AG09309 (cell line): Measurements from ENCODE around the gene IGF2BP3.

Experiments
- DNase-seq: peaks from one replicate; pipeline ENCODE4 v3.0.0-alpha.2; 2010; ENCODE audit warnings: low read depth
- H3K4me3 ChIP-seq: 2 replicates; pipeline ENCODE4 v1.5.1; 2011; ENCODE audit warnings: mild to moderate bottlenecking, low read depth, low read length, moderate library complexity; ENCODE audit not compliant: control insufficient read depth
- TF ChIP-seq, protein P1 (sequence below): IDR thresholded peaks from 2 replicates; pipeline ENCODE4 v1.5.1; 2011; ENCODE audit warnings: mild to moderate bottlenecking, low read depth, low read length, inconsistent platforms; ENCODE audit not compliant: insufficient read depth, control insufficient read depth; ENCODE audit errors: missing control alignments

Gene IGF2BP3

DNA sequence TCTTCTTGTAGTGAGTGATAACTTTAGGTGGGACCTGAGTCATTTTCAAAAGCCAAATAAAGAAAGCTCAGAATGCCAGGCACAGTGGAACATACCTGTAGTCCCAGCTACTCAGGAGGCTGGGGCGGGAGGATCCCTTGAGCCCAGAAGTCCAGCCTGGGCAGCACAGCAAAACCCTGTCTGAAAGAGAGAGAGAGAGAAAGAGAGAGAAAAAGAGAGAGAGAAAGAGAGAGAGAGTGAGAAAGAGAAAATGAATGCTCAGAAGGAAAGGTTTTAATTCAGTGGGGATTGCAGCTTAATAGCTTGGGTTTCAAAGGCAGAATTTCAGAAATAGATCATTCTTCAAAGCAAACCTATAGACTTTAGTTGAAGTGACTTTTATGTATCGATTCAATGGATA, 198.0 kb downstream of the IGF2BP3 start:
- TF ChIP-seq, protein P1, sequence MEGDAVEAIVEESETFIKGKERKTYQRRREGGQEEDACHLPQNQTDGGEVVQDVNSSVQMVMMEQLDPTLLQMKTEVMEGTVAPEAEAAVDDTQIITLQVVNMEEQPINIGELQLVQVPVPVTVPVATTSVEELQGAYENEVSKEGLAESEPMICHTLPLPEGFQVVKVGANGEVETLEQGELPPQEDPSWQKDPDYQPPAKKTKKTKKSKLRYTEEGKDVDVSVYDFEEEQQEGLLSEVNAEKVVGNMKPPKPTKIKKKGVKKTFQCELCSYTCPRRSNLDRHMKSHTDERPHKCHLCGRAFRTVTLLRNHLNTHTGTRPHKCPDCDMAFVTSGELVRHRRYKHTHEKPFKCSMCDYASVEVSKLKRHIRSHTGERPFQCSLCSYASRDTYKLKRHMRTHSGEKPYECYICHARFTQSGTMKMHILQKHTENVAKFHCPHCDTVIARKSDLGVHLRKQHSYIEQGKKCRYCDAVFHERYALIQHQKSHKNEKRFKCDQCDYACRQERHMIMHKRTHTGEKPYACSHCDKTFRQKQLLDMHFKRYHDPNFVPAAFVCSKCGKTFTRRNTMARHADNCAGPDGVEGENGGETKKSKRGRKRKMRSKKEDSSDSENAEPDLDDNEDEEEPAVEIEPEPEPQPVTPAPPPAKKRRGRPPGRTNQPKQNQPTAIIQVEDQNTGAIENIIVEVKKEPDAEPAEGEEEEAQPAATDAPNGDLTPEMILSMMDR = no peak
- DNase-seq = no peak

DNA sequence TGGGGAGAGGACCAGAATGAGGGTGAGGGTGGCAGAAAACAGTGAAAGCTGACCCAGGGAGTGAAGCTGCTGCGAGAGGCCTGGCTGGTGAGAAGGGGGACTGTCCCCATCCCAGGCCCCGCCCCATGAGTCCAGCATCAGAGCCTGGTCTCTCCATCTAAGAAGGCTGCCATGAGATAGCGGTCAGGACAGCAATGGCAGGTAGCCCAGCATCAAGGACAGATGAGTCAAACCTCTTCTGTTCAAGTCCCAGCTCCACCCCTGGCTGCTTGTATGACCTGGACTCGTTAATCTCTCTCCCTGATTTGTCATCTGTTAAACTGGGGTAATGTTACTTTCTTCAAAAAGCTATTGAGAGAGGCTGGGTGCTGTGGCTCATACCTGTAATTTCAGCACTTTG, 201.5 kb downstream of the IGF2BP3 start:
- H3K4me3 ChIP-seq = no peak overlapping the region
- TF ChIP-seq, protein P1 = no peak
- DNase-seq = no peak

More for the DNA sequence above, 198.0 kb downstream of the IGF2BP3 start:
- no peak overlapping the region for H3K4me3 ChIP-seq

DNA sequence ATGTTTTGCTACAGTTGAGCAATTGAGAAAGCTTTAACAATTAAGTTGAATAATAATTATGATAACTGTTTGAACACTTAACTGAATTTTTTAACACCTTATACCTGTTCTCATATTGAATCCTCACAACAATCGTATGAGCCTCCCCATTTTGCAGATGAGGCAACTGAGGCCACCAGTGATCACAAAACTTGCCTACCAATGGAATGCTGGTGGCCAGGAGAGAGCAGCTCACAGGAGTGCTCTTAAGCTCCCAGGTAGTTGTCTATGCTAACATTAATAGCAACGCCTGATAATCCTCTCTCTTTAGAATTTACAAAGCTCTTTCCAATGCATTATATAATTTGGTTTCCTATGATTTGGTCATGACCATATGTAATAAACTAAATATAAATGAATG, 202.1 kb downstream of the IGF2BP3 start:
- no peak for DNase-seq
- H3K4me3 ChIP-seq = no peak overlapping the region
- TF ChIP-seq, protein P1 = no peak

DNA sequence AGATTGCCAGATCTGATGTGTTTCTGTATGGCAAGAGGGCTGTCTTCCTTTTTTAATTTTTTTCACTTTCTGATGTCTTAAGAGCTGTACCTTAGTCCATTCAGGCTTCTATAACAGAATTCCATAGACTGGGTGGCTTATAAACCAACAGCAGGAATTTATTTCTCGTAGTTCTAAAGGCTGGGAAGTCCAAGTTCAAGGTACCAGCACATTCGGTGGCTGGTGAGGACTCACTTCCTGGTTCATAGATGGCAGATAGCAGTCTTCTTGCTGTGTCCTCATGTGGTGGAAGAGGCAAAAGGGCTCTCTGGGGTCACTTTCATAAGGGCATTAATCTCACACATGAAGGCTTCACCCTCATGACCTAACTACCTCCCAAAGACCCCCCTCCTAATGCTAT, 202.9 kb downstream of the IGF2BP3 start:
- TF ChIP-seq, protein P1 = no peak
- DNase-seq = no peak
- H3K4me3 ChIP-seq = no peak overlapping the region

DNA sequence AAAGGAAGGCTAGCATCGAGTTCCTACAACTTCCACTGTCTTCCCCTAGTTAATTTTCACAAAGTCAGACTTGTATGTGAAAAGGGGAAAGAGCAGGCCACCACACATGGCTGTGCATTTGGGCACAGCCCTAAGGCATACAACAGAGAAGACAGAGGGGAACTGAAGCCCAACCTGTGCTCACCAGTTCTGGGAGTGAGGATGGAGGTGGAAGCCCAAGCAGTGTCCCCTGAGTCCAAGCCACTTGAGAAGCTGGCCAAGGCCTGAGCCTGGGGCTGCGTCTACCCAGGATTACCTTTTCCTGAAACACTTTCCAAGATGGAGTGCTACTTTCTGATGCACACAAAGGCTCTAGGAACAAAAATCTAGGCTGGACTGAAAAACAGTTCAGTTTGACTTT, 203.4 kb downstream of the IGF2BP3 start:
- TF ChIP-seq, protein P1 = no peak

DNA sequence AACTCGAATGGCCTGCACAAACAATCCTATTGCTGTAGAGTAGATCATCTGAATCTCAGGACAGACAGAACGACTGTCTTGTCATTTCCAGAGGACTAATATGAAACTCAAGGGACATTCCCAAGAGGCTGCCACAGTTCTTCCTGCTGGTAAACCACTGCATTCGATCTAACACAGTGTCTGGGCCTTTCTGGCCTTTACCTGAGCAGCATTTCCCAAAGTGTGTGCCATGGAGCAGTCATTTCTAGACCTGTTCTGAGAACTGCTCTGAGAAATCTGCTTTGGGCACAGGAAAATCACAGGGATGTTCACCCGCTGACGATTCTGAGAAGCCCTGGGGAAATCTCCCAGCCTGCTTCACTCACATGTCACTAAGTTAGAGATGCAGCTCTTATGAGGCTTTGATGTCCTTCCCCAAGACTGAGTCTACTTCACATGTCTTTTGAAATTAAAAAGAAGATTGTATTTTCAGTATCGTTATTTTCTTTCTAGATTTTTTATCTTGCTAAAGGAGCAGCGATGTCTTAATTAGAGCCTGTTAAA, 205.3 kb downstream of the IGF2BP3 start:
- H3K4me3 ChIP-seq = no peak overlapping the region
- no peak for DNase-seq
- TF ChIP-seq, protein P1 = no peak

More for the DNA sequence above, 203.4 kb downstream of the IGF2BP3 start:
- no peak overlapping the region for H3K4me3 ChIP-seq
- no peak for DNase-seq
